ENCODE results near the gene MTMR8.
"Not testable (repeated sequence)": the region's sequence is repeated elsewhere in the genome, so short reads cannot be mapped to it uniquely, and the experiment has no call there.

Gene MTMR8

GRCh38 chrX:64394874-64395567, at the start of gene MTMR8:
Gene MTMR8, minus strand, starts transcription at chrX:64395452. Its CDS starts 89 bp downstream, at chrX:64395363.
- DNase-seq (ENCODE audit: low read depth), result peak; percentile 41

DNA sequence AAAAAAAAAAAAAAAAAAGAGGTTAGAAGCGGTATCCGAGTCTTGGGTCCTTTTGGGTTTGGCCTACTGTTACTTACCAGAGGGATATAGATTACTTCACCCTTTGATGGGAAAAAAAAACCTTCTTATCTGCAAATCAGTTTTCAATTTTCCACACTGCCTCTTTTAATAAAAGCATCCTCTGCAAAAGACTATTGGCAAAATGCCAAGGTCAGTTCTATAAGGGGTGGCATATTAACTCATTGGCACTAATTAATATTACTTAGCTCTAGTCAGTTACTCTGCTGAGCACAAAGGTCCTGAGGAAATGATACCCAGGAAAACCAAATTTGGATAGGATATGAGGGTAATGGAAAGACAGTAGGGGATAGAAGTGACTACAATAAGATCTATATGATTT, 44.3 kb upstream of the MTMR8 start:
- no peak for DNase-seq (ENCODE audit: low read depth)

DNA sequence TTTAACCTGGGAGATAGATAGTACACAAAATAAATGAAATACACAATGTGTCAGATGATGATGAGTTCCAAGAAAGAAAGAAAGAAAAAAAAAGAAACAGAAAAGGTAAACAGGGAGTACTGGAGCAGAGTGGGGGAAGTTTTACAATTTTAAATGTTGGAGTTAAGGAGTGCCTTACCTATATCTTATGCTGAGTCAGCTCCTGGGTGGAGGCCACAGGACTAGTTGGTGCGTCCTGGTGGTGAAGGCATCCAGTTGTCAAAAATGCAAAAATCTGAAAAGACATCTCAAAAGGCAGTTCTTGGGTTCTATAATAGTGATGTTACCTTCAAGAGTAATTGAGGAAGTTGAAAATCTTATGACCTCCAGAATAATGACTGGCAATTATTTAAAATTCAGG, 42.4 kb upstream of the MTMR8 start:
- DNase-seq (ENCODE audit: low read depth), result no peak

DNA sequence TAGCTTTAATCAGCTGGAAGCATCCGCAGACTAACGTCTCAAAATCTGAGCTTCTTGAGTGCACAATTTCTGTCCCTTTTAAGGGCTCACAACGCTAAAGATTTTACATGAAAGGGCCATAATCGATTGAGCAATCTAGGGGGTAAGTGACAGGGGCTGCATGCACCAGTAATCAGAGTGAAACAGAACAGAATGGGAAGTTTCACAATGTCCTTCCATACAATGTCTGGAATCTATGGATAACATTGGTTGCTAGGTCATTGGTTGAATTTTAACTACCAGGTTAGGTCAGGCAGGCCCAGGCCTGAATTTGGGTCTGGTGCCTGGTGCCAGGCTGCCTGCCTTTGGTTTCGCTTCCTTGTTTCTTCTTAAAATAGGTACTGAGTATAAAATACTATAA, 42.0 kb upstream of the MTMR8 start:
- no peak for DNase-seq (ENCODE audit: low read depth)

- no peak for DNase-seq (ENCODE audit: low read depth)
Measured at GRCh38 chrX:64428371-64428770, 33.1 kb upstream of the MTMR8 start.

DNA sequence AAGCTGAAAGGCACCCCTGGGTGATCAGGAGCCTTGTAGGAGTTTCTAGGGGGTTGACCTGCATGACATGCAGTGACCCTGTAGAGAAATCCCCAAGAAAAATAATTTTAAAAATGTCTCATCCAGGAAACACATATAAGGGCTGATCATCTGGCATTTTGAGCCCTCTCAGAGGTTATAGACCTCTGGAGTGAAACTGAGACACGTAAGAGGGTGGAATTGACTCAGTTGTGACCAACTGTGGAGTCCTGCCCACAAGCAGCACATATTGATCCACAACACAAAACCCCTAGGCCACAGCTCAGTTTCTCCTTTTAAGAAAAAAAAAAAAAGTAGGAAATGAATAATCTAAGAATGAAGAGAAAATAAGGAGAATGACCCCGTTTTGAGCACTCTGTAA, 32.5 kb upstream of the MTMR8 start:
- no peak for DNase-seq (ENCODE audit: low read depth)

DNA sequence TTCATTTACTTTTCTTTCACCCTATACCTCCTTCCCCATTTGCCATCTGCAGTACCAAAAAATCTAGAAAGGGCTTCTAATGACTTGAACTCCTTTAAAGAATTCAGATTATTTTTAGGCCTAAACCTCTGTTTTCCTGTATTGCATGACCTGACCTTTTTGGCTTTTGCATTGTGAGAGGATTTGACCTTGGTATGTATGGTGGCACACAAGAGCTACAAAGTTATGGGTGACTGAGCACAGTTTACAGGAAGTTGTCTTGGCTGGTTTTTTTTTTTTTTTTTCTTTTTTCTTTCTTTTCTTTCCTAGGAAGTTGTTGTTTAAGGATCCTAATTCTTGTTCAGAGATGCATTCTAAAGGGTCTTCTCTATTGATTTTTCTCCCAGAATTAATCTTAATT, 32.0 kb upstream of the MTMR8 start:
- DNase-seq (ENCODE audit: low read depth), result no peak

GRCh38 chrX:64409730-64410129, 14.5 kb upstream of the MTMR8 start:
- DNase-seq (ENCODE audit: low read depth), result not testable (repeated sequence)

GRCh38 chrX:64398088-64398487, 2.8 kb upstream of the MTMR8 start:
- DNase-seq (ENCODE audit: low read depth), result no peak

- no peak for DNase-seq (ENCODE audit: low read depth)
Measured at GRCh38 chrX:64395568-64395929, 297 bp upstream of the MTMR8 start.

GRCh38 chrX:64394059-64394873, 986 bp downstream of the MTMR8 start:
- no peak for DNase-seq (ENCODE audit: low read depth)

DNA sequence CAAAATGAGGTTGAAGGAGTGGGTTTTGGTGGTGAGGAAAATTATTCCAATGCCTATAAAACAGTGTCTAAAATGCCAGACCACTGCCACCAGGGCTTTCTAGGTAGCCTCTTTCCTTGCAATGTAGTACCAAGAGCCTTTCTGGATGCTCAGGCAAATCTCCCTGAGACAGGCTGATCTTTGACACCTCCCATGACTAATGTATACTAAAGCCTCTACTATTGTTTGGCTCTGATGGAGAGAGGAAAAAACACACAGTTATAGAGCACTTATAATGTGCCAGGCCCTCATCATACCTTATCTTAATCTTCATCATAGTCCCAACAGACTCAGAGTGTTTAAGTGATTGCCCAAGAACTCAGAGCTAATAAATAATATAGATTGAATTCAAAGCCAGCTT, 5.8 kb downstream of the MTMR8 start:
- no peak for DNase-seq (ENCODE audit: low read depth)

GRCh38 chrX:64380789-64381188, 14.5 kb downstream of the MTMR8 start:
- not testable (repeated sequence) for DNase-seq (ENCODE audit: low read depth)

GRCh38 chrX:64379924-64380323, 15.3 kb downstream of the MTMR8 start:
- DNase-seq (ENCODE audit: low read depth), result no peak

DNA sequence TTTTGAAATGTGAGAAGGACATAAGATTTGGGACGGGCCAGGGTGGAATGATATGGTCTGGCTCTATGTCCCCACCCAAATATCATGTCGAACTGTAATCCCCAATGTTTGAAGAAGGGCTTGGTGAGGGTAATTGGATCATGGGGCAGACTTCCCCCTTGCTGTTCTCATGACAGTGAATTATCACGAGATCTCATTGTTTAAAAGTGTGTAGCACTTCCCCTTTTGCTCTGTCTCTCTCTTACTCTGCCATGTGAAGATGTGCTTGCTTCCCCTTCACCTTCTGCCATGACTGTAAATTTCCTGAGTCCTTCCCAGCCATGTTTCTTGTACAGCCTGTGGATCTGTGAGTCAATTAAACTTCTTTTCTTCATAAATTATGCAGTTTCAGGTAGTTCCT, 17.5 kb downstream of the MTMR8 start:
- no peak for DNase-seq (ENCODE audit: low read depth)

DNA sequence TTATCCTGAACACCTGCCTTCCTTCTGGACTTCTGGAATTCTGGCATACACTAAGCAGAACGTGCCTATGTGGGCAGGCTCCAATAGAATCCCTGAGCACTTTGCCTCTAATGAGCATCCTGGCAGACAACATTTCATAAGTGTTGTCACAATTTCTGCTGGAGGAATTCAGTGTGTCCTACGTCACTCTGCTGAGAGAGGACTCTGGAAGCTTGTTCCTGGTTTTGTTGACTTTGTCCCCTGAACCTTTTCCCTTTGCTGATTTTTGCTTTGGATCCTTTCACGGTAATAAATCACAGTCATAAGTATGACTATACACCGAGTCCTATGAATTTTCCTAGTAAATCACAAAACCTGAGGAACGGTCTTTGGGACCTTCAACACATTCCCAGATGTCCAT, 43.2 kb downstream of the MTMR8 start:
- no peak for DNase-seq (ENCODE audit: low read depth)

DNA sequence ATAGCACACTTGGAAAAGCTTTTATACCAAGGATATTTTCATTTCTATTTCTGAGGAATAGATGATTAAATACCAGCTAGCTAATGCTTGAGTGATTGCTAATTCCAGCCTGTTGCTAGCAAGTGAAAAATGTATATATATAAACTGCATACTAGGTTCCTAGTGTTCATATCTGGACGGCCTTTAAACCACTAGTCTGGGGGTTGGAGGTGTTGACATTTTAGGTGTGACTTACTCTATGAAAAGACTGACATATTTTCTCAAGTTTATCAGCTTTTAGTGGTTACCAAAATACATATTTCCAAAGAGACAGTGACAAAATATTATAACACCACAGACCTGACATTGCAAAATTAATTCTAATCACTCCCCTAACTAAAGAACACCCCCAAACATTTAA, 44.7 kb downstream of the MTMR8 start:
- DNase-seq (ENCODE audit: low read depth), result no peak

DNA sequence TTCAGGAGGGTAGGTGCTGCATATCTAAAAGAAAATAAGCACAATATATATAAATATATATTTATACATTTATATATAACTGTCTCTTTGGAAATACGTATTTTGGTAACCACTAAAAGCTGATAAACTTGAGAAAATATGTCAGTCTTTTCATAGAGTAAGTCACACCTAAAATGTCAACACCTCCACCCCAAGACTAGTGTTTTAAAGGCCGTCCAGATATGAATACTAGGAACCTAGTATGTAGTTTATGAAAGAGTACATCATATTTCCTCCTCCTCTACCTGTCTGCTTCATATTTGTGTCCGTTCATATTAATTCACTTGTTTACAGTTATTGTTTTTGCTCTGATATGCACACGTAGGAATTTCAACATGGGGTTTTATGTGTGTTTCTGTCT, 45.2 kb downstream of the MTMR8 start:
- no peak for DNase-seq (ENCODE audit: low read depth)

- no peak for DNase-seq (ENCODE audit: low read depth)
Measured at GRCh38 chrX:64342811-64343210, 52.4 kb downstream of the MTMR8 start.

- DNase-seq (ENCODE audit: low read depth), result no peak
Measured at GRCh38 chrX:64338296-64338695, 57.0 kb downstream of the MTMR8 start.

DNA sequence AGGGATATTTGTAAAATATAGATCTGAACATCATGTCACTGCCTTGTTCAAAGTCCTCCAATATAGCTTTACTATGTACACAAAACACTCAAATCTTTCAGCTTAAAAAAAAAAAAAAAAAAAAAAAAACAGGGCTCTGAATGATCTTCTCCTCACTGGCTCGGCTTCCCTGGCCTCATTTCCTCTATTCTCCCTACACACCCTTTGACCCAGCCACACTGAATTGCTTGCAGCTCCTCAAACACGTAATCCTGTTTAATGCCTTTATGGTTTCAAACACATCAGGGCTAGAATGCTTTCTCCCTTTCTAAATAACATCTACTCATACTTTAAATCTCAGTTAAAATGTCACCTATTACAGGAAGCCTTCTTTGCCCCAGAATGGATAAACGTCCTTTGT, 60.8 kb downstream of the MTMR8 start:
- DNase-seq (ENCODE audit: low read depth), result no peak

DNA sequence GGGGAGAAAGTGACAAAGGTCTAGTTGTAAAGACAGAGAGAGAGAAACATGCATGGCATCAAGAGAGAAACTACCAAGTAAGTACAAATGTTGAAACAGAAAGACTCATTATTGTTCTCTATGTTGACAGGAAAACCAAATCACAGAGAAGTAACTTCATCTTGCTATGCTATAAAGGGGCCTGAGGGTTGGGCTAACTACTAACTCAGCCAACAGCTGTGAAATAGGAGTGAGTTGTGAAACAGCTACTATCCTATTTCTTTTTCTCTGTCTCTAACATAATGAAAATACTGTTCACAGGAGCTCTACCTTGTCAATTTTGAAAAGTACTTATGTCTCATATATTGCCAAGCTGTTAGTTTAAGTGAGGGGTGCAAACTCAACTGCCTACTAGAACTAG, 65.0 kb downstream of the MTMR8 start:
- no peak for DNase-seq (ENCODE audit: low read depth)

DNA sequence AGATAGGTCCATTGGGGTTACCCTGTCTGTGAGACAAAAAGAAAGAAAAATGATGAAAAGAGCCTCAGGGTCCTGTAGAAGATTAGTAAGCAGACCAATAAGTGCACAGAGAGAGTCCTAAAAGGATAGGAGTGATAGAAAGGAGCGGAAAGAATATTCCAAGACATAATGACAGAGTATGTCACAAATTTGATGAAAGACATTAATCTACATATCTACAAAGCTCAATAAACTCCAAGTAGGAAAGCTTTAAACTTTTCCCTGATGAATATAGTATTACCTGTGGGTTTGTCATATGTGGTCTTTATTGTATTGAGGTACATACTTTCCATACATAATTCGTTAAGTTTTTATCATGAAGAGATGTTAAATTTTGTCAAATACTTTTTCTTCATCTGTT, 73.7 kb downstream of the MTMR8 start:
- DNase-seq (ENCODE audit: low read depth), result no peak

- no peak for DNase-seq (ENCODE audit: low read depth)
Measured at GRCh38 chrX:64313624-64314023, 81.6 kb downstream of the MTMR8 start.
